HUES6 (cell line): ENCODE measurements around the gene NADSYN1.
"Not testable (repeated sequence)": the region's sequence is repeated elsewhere in the genome, so short reads cannot be mapped to it uniquely, and the experiment has no call there.

Source experiments
- H3K27ac ChIP-seq: 2 replicates; pipeline ENCODE4 v1.7.0; 2013; ENCODE audit warnings: low read depth, mild to moderate bottlenecking, low read length, inconsistent platforms
- H3K27me3 ChIP-seq: 2 replicates; pipeline ENCODE4 v1.6.1; 2013; ENCODE audit warnings: low read length; ENCODE audit not compliant: control insufficient read depth, insufficient read depth
- H3K36me3 ChIP-seq: 2 replicates; pipeline ENCODE4 v1.6.1; 2013; ENCODE audit warnings: low read length; ENCODE audit not compliant: control insufficient read depth, insufficient read depth
- H3K4me1 ChIP-seq: 2 replicates; pipeline ENCODE4 v1.6.1; 2013; ENCODE audit warnings: low read length; ENCODE audit not compliant: control insufficient read depth, insufficient read depth
- H3K4me3 ChIP-seq: 2 replicates; pipeline ENCODE4 v1.5.1; 2013; ENCODE audit warnings: low read depth, low read length
- H3K9ac ChIP-seq: one replicate; pipeline ENCODE4 v1.6.1; 2013; ENCODE audit warnings: mild to moderate bottlenecking, low read length
- H3K9me3 ChIP-seq: 2 replicates; pipeline ENCODE4 v1.6.1; 2013; ENCODE audit warnings: low read depth, low read length; ENCODE audit not compliant: control insufficient read depth, insufficient read depth

NADSYN1 gene

DNA sequence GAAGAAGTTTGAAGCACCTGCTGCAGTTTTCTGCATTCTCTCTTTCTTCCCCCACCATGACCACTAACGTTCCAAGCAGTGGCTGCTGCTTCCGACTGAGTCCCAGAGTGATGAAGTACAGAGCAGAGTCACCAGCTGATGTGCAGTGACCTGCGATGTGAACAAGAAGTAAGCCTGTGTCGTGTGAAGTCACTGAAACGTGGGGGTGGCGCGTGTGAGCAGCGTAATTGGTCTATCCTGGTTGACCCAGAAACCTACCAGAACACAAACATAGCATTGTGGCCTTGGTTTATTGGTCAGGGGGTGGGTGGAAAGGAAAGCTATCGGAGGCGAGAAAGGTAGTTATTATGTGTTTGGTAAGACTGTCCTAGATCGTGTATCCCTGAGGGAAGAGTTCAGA lies 77.6 kb downstream of the NADSYN1 start:
- Histone ChIP-seq H3K4me1 (no peaks in the 10 kb centered on the region; the same call in 1 of the 2 replicates), H3K4me3 (no peak overlapping the region)

DNA sequence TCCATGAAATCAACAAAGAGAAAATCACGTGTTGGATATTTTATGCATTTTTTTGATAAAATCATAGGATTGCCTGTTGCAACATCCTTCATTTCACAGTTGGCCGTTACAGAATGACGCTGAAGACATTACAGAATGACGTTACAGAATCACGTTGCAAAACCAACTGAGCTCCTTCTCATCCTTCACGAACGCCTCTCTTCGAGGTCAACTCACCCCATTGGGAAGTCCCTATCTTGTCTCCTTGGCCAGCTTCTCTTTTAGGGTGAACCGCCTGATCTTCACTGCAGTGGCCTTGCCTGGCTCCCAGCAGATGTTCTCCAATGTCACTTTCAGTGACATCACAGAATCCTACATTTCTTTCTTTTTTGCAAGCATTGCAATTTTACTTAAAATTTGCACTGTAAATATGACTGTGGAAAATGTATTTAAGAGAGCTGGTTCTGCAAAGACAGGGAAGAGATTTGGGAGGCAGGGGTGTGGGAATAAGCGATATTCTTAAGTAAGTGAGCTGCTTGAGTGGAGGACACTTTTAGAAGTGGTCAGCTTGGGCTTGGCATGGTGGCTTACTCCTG lies 79.1 kb downstream of the NADSYN1 start:
- peaks cover 4% of the 10 kb centered on the region; the same call in 1 of the 2 replicates for H3K27me3 ChIP-seq
- no peaks in the 10 kb centered on the region for H3K36me3 ChIP-seq
- no peak overlapping the region for H3K4me3 ChIP-seq
- H3K27ac ChIP-seq, result no peak overlapping the region
- no peaks in the 10 kb centered on the region; the same call in 1 of the 2 replicates for H3K4me1 ChIP-seq
- no peak overlapping the region for H3K9ac ChIP-seq
- H3K9me3 ChIP-seq, result no peaks in the 10 kb centered on the region

More for the DNA sequence above, 77.6 kb downstream of the NADSYN1 start:
- H3K9ac ChIP-seq, result no peak overlapping the region
- no peaks in the 10 kb centered on the region for H3K9me3 ChIP-seq
- H3K27ac ChIP-seq, result no peak overlapping the region
- H3K27me3 ChIP-seq, result peaks cover 4% of the 10 kb centered on the region; the same call in 1 of the 2 replicates
- no peaks in the 10 kb centered on the region for H3K36me3 ChIP-seq

DNA sequence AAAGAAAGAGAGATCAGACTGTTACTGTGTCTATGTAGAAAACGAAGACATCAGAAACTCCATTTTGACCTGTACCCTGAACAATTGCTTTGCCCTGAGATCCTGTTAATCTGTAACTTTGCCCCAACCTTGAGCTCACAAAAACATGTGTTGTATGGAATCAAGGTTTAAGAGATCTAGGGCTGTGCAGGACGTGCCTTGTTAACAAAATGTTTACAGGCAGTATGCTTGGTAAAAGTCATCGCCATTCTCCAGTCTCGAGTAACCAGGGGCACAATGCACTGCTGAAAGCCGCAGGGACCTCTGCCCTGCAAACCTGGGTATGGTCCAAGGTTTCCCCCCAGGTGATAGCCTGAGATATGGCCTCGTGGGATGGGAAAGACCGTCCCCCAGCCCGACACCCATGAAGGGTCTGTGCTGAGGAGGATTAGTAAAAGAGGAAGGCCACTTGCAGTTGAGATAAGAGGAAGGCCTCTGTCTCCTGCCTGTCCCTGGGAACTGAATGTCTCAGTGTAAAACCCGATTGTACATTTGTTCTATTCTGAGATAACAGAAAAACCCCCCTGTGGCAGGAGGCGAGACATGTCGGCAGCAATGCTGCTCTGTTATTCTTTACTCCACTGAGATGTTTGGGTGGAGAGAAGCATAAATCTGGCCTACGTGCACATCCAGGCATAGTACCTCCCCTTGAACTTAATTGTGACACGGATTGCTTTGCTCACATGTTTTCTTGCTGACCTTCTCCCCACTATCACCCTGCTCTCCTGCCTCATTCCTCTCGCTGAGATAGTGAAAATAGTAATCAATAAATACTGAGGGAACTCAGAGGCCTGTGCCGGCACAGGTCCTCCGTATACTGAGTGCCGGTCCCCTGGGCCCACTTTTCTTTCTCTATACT lies 82.0 kb downstream of the NADSYN1 start:
- H3K9ac ChIP-seq, H3K27ac ChIP-seq, H3K4me1 ChIP-seq, H3K36me3 ChIP-seq, H3K4me3 ChIP-seq, H3K27me3 ChIP-seq, H3K9me3 ChIP-seq: not testable (repeated sequence)

DNA sequence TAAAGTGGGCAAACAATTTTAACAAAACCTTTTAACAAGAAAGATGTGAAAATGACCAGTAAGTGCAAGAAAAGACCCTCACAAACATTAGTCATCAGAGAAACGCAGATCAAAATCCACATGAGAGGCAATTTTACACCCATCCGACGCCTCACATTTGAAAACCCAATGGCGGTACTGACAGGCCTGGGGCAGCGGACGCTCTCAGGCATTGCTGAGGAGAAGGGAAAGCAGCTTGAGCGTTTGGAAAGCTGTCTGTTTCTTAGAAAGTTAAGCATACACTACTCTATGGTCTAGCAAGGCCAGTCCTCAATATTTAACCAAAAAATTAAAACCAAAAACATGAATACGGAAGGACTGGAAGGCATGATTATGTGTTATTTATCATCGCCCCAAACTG lies 82.8 kb downstream of the NADSYN1 start:
- H3K4me3 ChIP-seq, result no peak overlapping the region
- no peaks in the 10 kb centered on the region for H3K36me3 ChIP-seq
- no peaks in the 10 kb centered on the region for H3K27me3 ChIP-seq
- no peaks in the 10 kb centered on the region for H3K4me1 ChIP-seq
- no peak overlapping the region for H3K9ac ChIP-seq
- no peak overlapping the region for H3K27ac ChIP-seq
- H3K9me3 ChIP-seq, result peaks cover 5% of the 10 kb centered on the region

DNA sequence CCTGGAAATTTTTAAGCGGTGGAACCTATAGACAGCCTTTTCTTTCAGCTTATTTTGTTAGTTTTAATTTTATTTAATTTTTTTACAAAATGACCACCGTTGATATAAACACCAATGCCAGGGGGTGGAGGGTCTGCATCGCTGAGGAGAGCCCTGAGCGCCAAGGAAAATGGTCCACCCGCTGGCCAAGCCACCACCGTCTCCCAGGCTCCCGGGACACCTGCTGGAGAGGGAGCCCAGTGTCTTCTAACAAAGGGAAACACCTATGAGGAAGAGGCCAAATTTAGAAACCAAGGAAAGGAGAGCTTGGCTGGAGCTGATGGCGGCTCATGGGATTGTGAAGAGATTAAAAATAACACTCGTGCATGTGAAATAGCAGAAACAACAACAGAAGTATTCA lies 84.5 kb downstream of the NADSYN1 start:
- Histone ChIP-seq H3K36me3 (no peaks in the 10 kb centered on the region), H3K4me1 (no peaks in the 10 kb centered on the region), H3K27ac (no peak overlapping the region), H3K9ac (no peak overlapping the region), H3K4me3 (no peak overlapping the region), H3K27me3 (no peaks in the 10 kb centered on the region), H3K9me3 (peaks cover 13% of the 10 kb centered on the region)

DNA sequence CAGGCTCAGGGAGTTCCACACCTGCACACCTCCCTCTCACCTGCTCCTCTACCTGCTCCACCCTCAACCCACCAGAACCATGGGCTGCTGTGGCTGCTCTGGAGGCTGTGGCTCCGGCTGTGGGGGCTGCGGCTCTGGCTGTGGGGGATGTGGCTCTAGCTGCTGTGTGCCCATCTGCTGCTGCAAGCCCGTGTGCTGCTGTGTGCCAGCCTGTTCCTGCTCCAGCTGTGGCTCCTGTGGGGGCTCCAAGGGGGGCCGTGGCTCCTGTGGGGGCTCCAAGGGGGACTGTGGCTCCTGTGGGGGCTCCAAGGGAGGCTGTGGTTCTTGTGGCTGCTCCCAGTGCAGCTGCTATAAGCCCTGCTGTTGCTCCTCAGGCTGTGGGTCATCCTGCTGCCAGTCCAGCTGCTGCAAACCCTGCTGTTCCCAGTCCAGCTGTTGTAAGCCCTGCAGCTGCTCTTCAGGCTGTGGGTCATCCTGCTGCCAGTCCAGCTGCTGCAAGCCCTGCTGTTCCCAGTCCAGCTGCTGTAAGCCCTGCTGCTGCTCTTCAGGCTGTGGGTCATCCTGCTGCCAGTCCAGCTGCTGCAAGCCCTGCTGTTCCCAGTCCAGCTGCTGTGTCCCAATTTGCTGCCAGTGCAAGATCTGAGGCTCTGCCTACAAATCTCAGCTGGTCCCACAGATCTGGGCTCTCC lies 85.1 kb downstream of the NADSYN1 start, which contains the start of gene KRTAP5-8:
Gene KRTAP5-8 (plus strand): TSS at position 49 of the 689 bp plus-strand sequence. CDS start 31 bp downstream, at position 80.
- not testable (repeated sequence) for H3K9ac ChIP-seq, H3K4me3 ChIP-seq, H3K27me3 ChIP-seq, H3K4me1 ChIP-seq, H3K36me3 ChIP-seq, H3K27ac ChIP-seq
- H3K9me3 ChIP-seq, result peaks cover 13% of the 10 kb centered on the region

DNA sequence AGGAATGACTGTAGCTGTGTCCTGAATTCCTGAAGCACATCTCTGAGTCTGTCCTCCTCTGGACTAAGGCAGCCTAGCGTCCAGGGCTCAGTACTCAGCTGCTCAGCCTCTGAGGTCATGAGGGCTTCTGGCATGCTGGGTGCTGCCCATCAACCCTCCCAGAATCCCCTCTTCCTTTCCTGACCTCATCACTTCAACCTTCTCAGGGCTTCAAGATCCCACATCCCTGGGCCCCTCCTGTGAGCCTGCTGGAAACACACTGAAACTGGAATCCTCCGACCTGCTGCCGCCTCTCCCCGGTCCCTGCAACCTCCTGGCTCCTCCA lies 85.6 kb downstream of the NADSYN1 start:
- 0 out of 2 replicates have a peak, but pooled peaks cover under 1% of the 10 kb centered on the region for H3K4me1 ChIP-seq
- H3K9me3 ChIP-seq, result peaks cover 13% of the 10 kb centered on the region
- no peaks in the 10 kb centered on the region for H3K27me3 ChIP-seq
- H3K9ac ChIP-seq, result no peak overlapping the region
- no peaks in the 10 kb centered on the region for H3K36me3 ChIP-seq
- H3K27ac ChIP-seq, result no peak overlapping the region
- no peak overlapping the region for H3K4me3 ChIP-seq

DNA sequence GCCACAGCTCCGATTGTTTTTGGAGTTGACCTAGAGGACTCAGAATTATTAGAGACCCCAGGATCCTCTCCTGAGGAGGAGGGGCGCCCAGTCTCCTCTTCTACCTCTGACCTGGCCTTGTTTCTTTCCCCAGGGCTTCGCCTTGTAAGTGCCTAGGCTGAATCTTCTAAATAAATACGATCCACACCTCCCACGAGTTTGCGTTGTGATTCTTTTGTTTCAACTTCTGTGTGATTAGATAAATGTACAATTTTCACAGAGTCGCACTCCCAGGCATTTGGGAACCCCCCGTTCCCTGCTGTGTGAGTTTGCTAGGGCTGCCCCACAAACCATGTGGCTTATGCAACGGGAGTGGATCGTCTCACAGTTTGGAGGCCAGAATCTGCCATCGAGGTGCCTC lies 86.0 kb downstream of the NADSYN1 start:
- Histone ChIP-seq H3K9ac (no peak overlapping the region), H3K36me3 (no peaks in the 10 kb centered on the region), H3K4me3 (no peak overlapping the region), H3K4me1 (0 out of 2 replicates have a peak, but pooled peaks cover 4% of the 10 kb centered on the region), H3K27ac (no peak overlapping the region), H3K9me3 (peaks cover 13% of the 10 kb centered on the region), H3K27me3 (no peaks in the 10 kb centered on the region)

DNA sequence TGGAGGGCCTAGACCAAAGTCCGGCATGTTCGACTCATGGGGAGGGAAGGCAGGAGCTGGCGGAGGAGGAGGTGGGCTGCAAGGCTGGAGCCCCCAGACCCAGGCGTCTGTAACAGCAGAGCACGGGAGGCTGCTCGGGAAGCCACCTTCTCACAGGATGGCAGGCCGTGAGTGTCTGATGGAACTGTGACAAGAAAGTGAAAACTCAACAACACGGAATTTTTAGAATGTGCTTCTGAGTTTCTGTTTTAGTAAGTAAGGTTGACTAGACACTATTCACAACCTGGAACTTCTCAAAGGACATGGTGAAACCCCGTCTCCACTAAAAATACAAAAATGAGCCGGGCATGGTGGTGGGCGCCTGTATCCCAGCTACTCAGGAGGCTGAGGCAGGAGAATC lies 87.0 kb downstream of the NADSYN1 start:
- H3K4me1 ChIP-seq, H3K27me3 ChIP-seq, H3K9ac ChIP-seq, H3K4me3 ChIP-seq, H3K36me3 ChIP-seq, H3K27ac ChIP-seq: not testable (repeated sequence)
- H3K9me3 ChIP-seq, result peaks cover 13% of the 10 kb centered on the region

DNA sequence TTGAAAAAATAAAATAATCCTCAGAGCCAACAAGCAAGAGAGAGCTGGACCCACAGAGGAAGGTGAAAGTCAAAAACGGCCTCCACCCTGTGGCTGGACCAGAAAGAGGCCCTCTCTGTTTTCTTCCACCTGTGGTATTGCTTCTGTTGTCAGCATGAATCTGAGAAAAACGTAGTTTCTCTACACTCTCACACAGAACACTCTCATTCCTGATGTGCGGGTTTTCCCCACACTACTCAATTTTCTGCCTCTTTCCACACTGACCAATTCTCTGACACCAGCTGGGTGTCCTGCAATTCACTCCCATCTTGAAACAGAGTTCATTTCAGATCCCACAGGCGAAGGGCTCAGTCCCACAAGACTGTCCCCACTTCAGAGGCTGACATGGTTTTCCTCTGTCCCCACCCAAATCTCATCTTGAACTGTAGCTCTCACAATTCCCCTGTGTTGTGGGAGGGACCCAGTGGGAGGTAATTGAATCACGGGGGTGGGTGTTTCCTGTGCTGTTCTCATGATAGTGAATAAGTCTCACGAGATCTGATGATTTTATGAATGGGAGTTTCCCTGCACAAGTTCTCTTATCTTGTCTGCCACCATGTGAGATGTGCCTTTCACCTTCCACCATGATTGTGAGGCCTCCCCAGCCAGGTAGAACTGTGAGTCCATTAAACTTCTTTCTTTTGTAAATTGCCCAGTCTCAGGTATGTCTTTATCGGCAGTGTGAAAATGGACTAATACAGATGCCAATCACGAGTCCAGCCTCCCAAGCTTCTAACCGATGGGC lies 87.7 kb downstream of the NADSYN1 start:
- not testable (repeated sequence) for H3K9ac ChIP-seq, H3K4me3 ChIP-seq, H3K4me1 ChIP-seq, H3K27me3 ChIP-seq, H3K27ac ChIP-seq, H3K36me3 ChIP-seq
- peaks cover 16% of the 10 kb centered on the region for H3K9me3 ChIP-seq
